HG03558 (cell line): ENCODE results near the gene SWSAP1.
"Not testable (repeated sequence)": the region's sequence is repeated elsewhere in the genome, so short reads cannot be mapped to it uniquely, and the experiment has no call there.

Source experiments
- ATAC-seq: cut with Tn5 transposase; IDR thresholded peaks from one replicate; pipeline ENCODE4 v1.9.1; 2021; ENCODE audit warnings: moderate number of reproducible peaks; ENCODE audit not compliant: unreplicated experiment; ENCODE audit errors: extremely low read depth

The SWSAP1 gene

DNA sequence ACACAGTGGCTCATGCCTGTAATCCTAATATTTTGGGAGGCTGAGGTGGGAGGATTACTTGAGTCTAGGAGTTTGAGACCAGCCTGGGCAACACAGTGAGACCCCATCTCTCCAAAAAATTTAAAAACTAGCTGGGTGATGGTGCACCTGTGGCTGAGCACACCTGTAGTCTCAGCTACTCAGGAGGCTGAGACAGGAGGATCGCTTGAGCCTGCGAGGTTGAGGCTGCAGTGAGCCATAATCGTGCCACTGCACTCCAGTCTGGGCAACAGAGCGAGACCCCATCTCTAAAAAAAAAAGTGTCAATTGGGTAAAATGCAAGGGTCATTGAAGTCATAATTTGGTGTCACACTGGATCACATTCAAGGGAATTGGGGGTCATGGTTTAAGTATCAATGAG lies 20.4 kb upstream of the SWSAP1 start:
- ATAC-seq = not testable (repeated sequence)

DNA sequence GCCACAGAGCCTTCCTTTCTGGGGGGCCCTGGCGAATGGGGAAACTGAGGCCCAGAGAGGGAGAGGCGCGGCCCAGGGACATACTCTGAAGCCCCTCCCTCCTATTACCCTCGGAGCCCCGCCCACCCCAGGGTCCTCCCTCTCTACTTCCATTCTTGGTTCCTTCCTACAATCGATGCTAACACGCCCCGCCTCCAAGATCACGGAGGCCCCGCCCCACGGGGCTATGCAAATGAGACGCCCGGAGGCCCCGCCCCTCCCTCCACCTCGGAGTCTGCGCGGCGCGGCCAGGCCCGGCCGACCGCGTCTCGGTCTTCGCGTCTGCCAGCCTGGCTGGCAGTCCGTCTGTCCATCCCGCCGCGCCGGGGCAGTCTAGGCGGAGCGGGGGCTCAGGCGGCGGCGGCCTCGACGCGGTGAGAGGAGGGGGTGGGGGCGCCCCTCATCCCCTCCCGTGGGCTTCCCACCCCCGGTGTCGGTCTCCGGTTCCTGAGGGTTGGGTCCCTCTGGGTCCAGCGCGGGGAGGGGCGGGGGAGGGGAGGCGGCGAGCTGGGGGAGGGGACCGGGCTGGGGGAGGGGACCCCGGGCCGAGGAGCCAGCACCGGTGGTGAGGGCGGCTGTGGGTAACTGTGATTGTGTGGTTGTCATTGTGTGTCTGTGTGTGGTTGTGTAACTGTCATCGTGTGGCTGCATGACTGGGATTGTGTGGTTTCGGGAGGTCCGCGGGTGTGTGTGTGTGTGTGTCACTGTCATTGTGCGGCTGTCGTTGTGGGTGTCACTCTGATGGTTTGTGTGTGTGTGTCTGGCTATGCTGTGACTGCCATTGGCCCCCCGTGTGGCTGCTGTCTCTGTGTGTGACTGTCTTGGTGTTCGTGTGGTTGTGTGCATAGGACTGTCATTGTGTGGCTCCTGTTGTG lies 19.0 kb upstream of the SWSAP1 start, which contains the start of gene PLPPR2:
Gene PLPPR2, plus strand, starts transcription at position 273 of the 914 bp plus-strand sequence. CDS start 2,242 bp downstream, outside the sequence.
- no peak for ATAC-seq

DNA sequence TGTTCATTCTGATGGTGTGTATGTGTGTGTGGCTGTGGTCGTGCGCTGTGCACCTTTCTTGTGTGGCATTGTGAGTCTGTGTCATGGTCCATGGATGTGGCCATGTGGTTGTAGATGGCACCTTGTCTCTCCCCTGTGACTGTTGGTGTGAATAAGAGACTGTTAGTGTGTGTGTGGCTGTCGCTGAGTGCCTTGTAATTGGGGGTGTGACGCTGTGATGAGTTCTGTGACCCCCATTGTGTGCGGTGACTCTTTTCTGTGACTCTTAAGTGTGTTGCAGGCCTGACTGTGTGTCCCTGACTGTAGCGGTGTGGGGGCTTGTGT lies 18.4 kb upstream of the SWSAP1 start:
- ATAC-seq = no peak

DNA sequence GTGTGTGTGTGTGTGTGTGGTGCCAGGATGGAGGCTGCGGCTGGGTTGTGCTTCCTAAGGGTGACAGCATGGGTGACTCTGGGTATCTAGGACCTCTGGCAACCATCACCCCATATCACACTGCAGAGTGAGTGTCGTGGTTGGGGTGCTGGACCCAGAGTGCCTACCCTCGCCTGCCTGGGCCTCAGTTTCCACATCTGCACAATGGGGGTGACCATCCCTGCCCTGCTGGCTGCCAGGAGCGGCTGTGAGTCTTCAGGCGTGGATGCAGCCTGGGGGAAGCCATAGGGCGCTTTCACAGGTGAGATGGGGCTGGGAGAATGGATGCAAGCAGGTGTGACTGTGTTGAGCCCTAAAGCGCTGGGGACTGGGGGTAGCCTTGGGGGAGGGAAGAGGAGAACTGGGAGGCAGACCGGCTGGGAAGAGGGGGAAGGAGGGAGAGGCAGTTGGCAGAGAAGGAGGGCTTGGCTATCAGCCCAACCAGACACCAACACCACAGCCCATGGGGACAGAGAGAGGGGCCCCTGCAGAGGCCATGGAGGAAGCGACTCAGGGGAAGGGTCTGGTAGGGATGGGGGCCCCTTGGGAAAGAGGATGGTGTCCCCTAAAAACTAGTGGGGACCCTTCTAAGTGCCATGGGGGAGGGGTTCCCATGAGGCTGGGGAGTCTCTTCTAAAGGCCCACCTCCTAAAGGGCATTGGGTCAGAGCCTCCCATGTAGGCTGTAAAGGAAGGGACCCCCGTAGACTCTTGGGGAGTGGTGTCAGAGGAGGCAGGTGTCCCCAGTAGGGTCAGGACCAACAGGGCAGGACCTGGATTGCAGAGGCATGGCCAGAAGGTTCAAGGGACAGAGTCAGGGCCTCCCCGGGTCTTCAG lies 17.6 kb upstream of the SWSAP1 start:
- no peak for ATAC-seq

DNA sequence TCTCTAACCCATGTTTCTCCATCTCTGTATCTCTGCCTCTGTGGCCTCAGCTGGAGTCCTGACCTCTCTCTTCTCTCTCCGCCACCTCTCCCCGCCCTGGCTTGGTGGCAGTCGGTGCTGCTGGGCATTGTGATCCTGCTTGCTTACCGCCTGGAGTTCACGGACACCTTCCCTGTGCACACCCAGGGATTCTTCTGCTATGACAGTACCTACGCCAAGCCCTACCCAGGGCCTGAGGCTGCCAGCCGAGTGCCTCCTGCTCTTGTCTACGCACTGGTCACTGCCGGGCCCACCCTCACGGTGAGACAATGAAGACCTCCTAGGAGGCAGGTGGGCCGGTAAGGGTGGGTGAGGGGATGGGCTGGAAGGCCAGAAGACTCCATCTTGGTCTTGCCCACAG lies 15.0 kb upstream of the SWSAP1 start:
- no peak for ATAC-seq

DNA sequence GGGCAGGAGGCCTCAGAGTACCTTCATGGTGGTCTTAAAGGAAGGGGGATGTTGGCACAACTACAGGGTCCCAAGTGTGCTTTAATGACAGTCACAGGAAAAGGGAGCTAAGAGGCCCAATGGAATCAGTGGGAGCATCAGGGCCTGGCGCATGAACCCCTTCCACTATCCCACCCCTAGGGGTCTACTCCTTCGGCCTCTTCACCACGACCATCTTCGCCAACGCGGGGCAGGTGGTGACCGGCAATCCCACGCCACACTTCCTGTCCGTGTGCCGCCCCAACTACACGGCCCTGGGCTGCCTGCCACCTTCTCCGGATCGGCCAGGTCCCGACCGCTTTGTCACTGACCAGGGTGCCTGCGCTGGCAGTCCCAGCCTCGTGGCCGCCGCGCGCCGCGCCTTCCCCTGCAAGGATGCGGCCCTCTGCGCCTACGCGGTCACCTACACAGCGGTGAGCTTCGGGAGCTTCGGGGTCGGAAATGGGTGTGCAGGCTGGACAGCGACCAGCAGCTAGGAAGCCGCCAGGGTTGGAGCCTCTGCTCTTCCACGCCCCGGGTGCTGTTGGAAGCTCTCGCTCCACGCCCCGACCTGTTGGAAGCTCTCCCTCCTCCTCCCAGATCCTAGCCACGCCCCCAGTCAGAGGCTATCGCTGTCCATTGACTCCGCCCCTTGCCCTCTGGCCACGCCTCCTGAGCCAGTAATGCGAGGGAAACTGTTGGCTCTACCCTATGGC lies 13.3 kb upstream of the SWSAP1 start:
- no peak for ATAC-seq

DNA sequence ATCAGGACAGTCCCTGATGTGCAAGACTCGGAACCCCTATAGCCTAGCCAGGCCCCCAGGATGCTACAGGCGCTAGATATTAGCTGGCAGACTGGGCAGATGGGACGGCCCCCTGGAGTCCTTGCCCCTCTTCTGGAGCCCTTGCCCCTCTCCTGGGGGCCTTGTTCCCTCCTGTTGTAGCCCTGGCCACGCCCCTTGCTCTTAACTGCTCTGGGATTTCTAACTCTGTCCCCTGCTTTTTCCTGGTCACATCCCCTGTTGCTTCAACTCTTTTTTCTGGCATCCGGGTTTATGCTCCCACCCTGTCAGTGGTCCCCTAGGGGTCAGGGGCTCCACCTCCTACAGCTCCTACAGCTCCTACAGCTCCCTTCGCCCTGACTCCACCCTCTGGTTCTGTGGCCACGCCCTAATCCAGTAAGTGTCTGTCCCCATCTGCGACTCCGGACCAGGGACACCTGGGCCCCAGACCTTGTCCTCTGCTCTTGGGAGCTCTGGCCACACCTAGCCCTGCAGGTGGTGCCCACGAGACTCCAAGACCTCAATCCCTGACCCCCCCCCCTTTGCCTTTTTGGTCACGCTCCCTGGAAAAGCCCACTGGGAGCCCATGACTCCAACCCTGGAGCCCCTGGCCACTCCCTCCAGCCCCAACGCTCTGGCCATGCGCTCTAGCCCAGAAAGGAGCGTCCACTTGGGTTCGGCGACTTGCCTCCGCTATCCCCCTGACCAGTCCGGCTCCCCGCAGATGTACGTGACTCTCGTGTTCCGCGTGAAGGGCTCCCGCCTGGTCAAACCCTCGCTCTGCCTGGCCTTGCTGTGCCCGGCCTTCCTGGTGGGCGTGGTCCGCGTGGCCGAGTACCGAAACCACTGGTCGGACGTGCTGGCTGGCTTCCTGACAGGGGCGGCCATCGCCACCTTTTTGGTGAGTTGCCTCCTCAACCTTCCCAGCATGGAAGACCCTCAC lies 12.4 kb upstream of the SWSAP1 start:
- ATAC-seq = no peak

DNA sequence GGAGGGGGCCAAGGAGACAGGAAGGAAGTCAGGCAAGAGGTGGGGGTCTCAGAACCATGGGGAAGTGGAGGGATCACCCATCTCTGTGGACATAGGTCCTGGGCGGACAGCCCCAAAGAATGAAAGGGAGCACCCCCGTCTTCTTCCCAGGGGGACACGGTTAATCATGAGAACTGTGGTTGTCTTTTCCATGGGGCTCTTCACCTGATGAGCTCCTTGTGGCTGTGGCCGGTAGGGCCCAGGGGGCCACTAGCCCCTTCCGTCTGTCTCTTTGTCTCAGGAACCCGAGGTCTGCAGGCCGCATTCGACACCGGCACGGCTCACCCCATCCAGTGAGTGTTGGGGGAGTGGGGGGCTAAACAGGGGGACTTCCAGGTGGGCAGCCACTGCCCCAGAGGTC lies 10.6 kb upstream of the SWSAP1 start:
- ATAC-seq = no peak

DNA sequence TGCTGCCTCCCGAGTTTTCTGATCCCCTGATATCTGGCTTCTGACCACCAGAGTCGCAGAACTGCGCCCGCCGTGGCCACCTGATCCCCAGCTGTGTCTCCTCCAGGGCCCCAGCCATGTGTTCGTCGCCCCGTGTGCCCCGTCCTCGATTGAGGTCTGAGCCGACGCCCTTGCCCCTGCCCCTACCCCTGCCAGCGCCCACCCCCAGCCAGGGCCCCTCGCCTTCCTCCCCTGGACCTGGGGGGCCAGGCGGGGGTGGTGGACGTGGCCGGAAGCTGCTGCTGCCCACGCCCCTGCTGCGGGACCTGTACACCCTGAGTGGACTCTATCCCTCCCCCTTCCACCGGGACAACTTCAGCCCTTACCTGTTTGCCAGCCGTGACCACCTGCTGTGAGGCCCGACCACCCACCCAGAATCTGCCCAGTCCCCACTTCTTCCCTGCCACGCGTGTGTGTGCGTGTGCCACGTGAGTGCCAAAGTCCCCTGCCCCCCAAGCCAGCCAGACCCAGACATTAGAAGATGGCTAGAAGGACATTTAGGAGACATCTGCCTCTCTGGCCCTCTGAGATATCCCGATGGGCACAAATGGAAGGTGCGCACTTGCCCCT lies 10.1 kb upstream of the SWSAP1 start:
- no peak for ATAC-seq

DNA sequence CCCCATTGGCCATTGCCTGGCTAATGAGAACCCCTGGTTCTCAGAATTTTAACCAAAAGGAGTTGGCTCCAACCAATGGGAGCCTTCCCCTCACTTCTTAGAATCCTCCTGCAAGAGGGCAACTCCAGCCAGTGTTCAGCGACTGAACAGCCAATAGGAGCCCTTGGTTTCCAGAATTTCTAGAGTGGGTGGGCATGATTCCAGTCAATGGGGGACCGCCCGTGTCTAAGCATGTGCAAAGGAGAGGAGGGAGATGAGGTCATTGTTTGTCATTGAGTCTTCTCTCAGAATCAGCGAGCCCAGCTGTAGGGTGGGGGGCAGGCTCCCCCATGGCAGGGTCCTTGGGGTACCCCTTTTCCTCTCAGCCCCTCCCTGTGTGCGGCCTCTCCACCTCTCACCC lies 9.5 kb upstream of the SWSAP1 start:
- ATAC-seq = no peak

DNA sequence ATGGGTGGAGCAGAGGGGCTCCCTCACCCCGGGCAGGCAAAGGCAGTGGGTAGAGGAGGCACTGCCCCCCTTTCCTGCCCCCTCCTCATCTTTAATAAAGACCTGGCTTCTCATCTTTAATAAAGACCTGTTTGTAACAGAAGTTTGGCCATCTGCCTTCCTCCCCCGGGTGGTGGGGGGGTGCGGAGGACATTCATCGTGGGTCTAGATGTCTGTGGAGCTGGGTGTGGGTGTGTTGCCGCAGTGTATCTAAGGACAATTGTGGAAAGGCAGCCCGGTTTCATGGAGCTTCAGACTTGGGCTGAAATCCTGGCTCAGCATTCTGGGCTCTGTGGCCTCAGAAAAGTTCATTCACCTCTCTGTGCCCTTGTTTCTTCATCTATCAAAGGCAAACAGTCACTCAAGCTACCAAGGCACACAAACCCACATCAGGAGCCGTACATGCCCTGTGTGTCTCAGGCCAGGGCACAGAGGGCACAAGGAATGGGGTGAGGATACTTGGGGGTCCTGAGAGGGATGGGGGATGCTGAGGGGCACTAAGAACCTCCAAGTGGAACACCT lies 8.8 kb upstream of the SWSAP1 start:
- no peak for ATAC-seq

DNA sequence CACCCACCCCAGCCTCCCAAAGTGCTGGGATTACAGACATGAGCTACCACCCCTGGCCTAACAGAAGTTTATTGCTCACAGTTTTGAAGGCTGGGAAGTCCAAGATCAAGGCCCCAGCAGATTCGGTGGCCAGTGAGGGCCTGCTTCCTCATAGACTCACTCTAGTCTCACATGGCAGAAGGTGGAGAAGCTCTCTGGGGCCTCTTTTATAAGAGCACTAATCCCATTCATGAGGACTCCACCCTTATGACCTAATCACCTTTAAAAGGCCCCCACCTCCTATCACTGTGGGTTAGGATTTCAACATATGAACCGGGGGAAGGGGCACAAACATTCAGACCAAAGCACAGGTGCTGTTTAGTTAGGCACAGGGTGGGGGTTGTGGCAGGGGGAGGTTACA lies 6.9 kb upstream of the SWSAP1 start:
- ATAC-seq = no peak

DNA sequence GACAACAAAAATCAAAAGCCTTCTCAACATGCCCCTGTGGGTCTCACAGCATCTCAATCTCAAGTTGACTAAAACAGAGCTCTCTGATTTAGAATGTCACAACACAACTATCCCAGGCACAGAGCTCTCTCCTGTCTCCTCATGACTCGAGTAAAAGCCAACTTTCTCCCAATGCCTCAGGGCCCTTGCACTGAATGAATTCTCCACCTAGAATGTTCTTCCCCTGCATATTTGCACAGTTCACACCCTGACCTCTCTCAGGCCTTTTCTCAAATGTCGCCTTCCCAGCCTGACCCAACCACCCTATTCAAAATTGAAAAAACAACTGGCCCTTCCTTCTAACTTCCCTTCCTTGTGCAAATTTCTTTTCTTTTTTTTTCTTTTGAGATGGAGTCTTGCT lies 3.7 kb upstream of the SWSAP1 start:
- no peak for ATAC-seq

DNA sequence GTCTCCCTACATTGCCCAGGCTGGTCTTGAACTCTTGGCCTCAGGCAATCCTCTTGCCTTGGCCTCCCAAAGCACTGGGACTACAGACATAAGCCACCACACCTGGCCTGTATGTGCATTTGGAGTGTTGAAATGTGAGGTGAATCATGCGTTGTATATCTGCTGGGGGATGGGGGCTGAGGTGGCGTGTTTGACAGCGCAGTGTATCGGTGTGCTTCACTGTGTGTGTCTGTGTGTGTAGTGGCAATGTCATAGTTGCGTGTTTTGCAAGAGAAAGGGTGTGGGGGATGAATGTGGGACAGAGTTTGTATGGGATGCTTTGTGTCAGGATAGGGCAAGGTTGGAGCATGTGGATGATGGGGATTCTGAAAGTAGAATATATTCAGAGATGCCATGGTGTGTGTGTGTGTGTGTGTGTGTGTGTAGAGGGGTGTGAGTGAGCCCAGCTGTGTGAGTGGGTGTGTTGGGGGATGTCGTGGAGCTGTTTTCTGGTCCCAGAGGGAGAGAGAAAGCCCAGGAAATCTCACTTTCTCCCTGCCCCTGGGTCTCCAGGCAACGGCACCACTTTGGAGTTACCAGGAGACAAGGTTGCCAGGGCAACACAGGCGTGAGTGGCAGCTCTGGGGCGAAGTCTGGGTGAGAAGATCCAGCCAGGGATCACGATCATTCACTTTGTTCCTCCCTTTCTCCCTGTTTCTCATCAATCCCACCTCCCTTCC lies 1.1 kb upstream of the SWSAP1 start:
- no peak for ATAC-seq

DNA sequence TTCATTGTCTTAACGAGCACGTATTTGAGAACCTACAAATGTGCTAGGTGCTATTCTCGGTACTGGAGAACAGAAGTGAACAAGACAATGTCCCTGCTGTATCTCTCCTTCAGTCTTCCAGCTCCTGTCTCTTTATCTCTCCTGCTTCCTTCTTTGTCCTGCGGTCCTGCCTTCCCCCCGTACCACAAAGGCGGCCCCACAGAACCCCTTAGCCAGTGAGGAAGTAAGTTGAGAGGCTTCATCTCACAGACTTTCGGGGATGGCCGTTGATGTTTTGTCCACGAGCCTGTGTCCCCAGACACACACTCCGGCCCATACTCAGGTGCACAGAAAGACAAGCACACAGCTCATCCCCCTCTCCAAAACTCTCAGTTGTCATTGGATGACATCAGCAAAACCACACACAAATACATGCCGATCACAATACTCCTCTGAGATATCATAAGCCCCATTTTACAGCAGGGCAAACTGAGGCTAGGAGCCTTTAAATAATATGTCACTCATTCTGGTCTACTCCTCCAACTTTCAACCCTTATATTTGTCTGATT lies 507 bp upstream of the SWSAP1 start:
- no peak for ATAC-seq

DNA sequence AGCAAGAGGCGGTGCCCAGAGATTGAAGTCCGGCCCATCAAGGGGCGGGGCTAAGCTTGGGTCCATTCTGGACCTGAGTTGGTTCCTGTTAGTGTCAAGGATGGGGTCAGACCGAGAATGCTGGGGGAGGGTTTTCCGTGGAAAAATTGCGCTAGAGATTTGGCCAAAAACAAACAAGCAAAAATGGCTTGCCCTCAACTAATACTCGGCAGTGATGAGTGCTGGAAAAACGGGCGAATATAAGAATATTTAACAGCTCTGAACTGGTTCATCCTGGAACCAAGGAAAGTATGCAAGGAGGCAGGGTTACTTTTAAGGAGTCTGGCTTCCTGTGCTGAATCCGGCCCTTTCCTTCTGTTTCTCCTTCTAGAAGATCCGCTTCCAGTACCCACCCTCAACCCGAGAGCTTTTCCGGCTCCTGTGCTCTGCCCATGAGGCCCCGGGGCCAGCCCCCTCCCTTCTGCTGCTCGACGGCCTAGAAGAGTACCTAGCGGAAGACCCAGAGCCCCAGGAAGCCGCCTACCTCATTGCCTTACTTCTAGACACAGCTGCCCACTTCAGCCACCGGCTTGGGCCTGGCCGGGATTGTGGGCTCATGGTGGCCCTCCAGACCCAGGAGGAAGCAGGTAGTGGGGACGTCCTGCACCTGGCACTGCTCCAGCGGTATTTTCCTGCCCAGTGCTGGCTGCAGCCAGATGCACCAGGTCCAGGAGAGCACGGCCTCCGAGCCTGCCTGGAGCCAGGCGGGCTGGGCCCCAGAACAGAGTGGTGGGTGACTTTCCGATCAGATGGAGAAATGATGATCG lies 880 bp downstream of the SWSAP1 start:
- no peak for ATAC-seq

DNA sequence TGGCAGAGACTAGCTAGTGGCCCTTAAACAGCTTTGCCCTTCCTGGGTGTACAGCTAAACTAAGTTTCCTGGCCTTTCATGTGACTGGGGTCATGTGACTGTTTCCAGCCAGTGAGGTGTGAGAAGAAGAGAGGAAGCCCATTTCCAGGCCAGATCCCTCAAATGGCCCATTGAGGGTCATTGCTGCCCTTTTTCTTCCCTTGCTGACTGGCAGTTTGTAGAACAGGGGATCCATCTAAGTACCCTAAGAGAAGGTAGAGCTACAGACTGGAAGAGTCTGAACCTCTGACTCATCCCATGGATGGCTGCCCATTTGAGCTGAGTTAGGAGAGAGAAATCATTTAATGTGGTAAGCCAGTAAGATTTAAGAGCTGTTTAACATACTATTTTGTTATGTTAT lies 2.8 kb downstream of the SWSAP1 start:
- ATAC-seq = no peak
